Ovary (tissue), 9 donors: ENCODE results near the gene DTWD1. TPM values are rescaled to one million over a fixed set of nuclear protein-coding genes. Genes with fewer than 3 reads are reported as not detected.

Source experiments
- DNase-seq, 5 donors: peaks; one replicate each; pipeline ENCODE4 v3.0.0-alpha.2; 2019 to 2020
- H3K27ac ChIP-seq, 2 donors: fragments of 200-600 bp; one replicate each; pipeline versions ENCODE4 v1.5.1 to v1.8.0; 2019 to 2022
- H3K27me3 ChIP-seq: fragments of 200-600 bp; one replicate; pipeline ENCODE4 v1.8.0; 2022
- H3K36me3 ChIP-seq: fragments of 200-600 bp; sonication (generic); one replicate; pipeline ENCODE4 v1.5.1; 2019
- H3K4me1 ChIP-seq: one replicate; pipeline ENCODE4 v1.8.1; 2013; ENCODE audit warnings: mild to moderate bottlenecking, moderate library complexity; ENCODE audit not compliant: insufficient read depth
- H3K4me3 ChIP-seq: fragments of 200-600 bp; sonication (generic); one replicate; pipeline ENCODE4 v1.5.1; 2017
- H3K9me3 ChIP-seq, 2 donors: fragments of 200-600 bp in 1 of 2; sonication (generic) in 1 of 2; one replicate each; pipeline versions ENCODE4 v1.5.1 to v1.8.1; 2013 to 2019; ENCODE audit warnings: mild to moderate bottlenecking in 1 of 2, moderate library complexity in 1 of 2
- CTCF ChIP-seq, 3 donors: fragments of 450-650 bp in 2 of 3; fragments of 200-600 bp in 1 of 3; IDR thresholded peaks; one replicate each; pipeline versions ENCODE4 v1.5.1 to v1.8.0; 2016 to 2022; ENCODE audit warnings: antibody characterized with exemption in 3 of 3, mild to moderate bottlenecking in 1 of 3
- EP300 ChIP-seq: sonication (generic); formaldehyde crosslinking; IDR thresholded peaks from one replicate; pipeline ENCODE4 v1.6.1; 2017; ENCODE audit warnings: antibody characterized with exemption
- POLR2A ChIP-seq: fragments of 450-650 bp; IDR thresholded peaks from one replicate; pipeline ENCODE4 v1.6.1; 2017; ENCODE audit warnings: antibody characterized with exemption, mild to moderate bottlenecking, moderate library complexity
- WGBS, 3 donors: extraction: QIAGEN DNeasy Blood & Tissue Kit in 1 of 3; methylation state at CpG; one replicate each; pipeline versions ENCODE4 v1.1.5 to v1.1.7; 2013 to 2017; 5-methylcytosine and 5-hydroxymethylcytosine counted together
- intact Hi-C, 4 donors: fragments of 100-400 bp; cut with DNase I; formaldehyde crosslinking; loops; one replicate each; pipeline versions ENCODE4 v1.11.0 to v1.15.1; 2022 to 2023
- polyA plus RNA-seq, 2 donors: library from polyadenylated mRNA; stranded (reverse); fragments of 200-250 nt in 1 of 2; fragments of 350-450 nt in 1 of 2; fragmentation: Illumina TruSeq in 1 of 2; extraction: RNeasy Lipid Tissue Mini Kit (QIAGEN cat#74804) in 1 of 2; gene quantifications; one replicate each; pipeline ENCODE4 v1.2.3, GENCODE V29; 2013 to 2014
- total RNA-seq, 7 donors: library from RNA; depleted of rRNA in 2 of 7; stranded (reverse); fragments of >200 nt in 2 of 7; fragmentation: NEBNext Ultra II Directional in 3 of 7; extraction: Animal tissue kit (Norgen Biotek cat#: 25700) in 3 of 7; gene quantifications; one replicate each; pipeline versions ENCODE4 v1.1.0 to v1.2.4, GENCODE V29; 2016 to 2023
- donor health status: DM: no; HTN: no; CAD: no; lungs with moderate emphysema.
- donor health status: DM: no; HTN: no; CAD: no.
- donor health status: Bipolar disorder and iron deficiency.
- donor health status: DM: yes; HTN: yes; CAD: no.
- donor health status: DM: no; HTN: no; CAD: no.
- donor health status: DM: yes; HTN: yes; CAD: no.

Gene DTWD1
- total and polyA plus RNA-seq, 9 donors: 18.5 to 55.9 (median 40.1) TPM

DNA sequence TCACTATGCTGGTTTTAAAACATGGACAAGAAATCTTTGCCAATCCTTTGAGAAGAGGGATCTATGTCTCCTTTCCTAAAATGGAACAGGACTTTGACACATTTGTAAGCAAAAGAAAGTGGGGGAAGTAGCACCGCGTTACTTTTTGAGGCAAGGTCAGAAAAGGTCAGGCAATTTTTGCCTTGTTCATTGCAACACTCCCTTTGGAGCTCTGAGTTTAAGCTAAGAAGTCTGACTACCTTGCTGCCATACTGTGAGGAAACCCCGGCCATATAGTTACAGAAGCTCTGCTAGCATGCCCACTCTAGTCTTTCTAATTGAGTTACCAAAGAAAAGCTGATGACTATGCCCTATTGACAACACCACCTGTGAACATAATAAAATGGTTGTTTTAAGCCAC lies 1.6 kb upstream of the DTWD1 start:
- no peaks in the 10 kb centered on the region for H3K36me3 ChIP-seq
- peak overlapping the region in 1 of 2 donors; percentile 77 for H3K27ac ChIP-seq
- intact Hi-C loops: no loop called here
- no peaks in the 10 kb centered on the region for H3K9me3 ChIP-seq
- H3K4me3 ChIP-seq: peak overlapping the region; percentile 81
- H3K4me1 ChIP-seq: peaks cover 6% of the 10 kb centered on the region
- TF ChIP-seq CTCF (IDR thresholded peaks at IDR 0.05) (no peak), POLR2A (no peak), EP300 (no peak)
- no peak for DNase-seq
- 80 to 95% (median 83%) methylated on average over 3 of the region's 3 CpGs for WGBS, 3 donors
- H3K27me3 ChIP-seq: no peaks in the 10 kb centered on the region

GRCh38 chr15:49620199-49620598 lies 649 bp upstream of the DTWD1 start:
- Histone ChIP-seq H3K9me3 (no peaks in the 10 kb centered on the region), H3K4me1 (peaks cover 6% of the 10 kb centered on the region), H3K4me3 (peak overlapping the region; percentile 81), H3K36me3 (no peaks in the 10 kb centered on the region), H3K27me3 (no peaks in the 10 kb centered on the region), H3K27ac (peak overlapping the region; percentile 4 to 77)
- TF ChIP-seq CTCF (IDR thresholded peaks at IDR 0.05): peak in 2 of 3 donors; percentile 12 to 25
- TF ChIP-seq POLR2A: no peak
- WGBS, 3 donors: 1% methylated on average over 6 of the region's 6 CpGs
- intact Hi-C loops: loop anchor here in 2 of 4 donors (5.0 kb wide), 1 partner anchor 282 kb away; no protein-coding TSS in a partner anchor
- DNase-seq: peak in 1 of 5 donors; percentile 33

DNA sequence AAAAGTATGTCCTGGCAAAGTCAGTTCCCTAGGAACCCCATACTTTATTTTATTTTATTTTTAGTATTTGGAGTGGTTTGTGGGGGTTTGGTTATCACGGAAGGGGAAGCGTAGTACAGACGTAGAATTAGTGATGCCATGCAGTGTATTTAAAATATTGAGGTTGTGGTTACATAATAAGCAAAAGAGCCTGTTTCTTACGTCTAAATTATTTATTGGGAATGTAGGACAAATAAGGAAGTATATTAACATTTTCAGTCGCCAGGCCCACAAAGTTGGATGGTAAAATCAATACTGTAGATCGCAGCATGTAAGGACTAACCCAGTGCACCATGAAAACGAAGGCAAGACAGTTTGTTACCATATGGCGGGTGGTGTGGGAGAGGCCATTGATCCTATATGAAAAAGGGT lies 558 bp downstream of the DTWD1 start:
- WGBS, 3 donors: 6 to 9% (median 9%) methylated on average over 8 of the region's 8 CpGs
- Histone ChIP-seq H3K36me3 (no peaks in the 10 kb centered on the region), H3K27me3 (no peaks in the 10 kb centered on the region), H3K4me3 (peak overlapping the region; percentile 81), H3K27ac (peak overlapping the region; percentile 57 to 77), H3K9me3 (peaks cover 0 to 3% of the 10 kb centered on the region in 2 donors), H3K4me1 (peaks cover 6% of the 10 kb centered on the region)
- intact Hi-C loops: loop anchor here in 2 of 4 donors (5.0 kb wide), 1 partner anchor 281 kb away; no protein-coding TSS in a partner anchor
- TF ChIP-seq EP300 (no peak), CTCF (IDR thresholded peaks at IDR 0.05) (no peak), POLR2A (no peak)
- DNase-seq: no peak

DNA sequence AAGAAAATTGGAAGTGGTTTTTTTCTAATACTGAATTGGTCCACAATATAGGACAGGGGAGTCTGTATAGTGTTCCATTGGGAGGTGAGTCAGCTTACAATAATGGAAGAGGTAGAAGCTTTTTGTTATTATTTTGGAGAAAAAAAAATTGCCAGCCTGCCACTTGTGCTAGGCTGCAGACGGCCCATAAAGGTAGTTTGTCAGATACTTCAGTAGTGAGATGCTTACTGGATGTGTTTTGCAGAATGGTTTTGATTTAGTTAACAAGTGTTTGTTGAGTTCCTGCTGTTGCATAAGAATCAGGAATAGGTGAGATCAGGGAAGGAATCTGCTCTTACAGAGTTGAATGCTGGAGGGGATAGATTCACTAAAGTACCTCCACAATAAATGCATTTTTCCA lies 1.0 kb downstream of the DTWD1 start:
- WGBS, 3 donors: 26 to 35% (median 31%) methylated on average over 1 of the region's 1 CpG

More for the DNA sequence above, 1.0 kb downstream of the DTWD1 start:
- Histone ChIP-seq H3K4me3 (peak overlapping the region; percentile 81), H3K4me1 (peaks cover 6% of the 10 kb centered on the region), H3K36me3 (no peaks in the 10 kb centered on the region), H3K27me3 (no peaks in the 10 kb centered on the region), H3K27ac (peak overlapping the region in 1 of 2 donors; percentile 77), H3K9me3 (peaks cover 0 to 3% of the 10 kb centered on the region in 2 donors)
- DNase-seq: no peak
- TF ChIP-seq POLR2A (no peak), CTCF (IDR thresholded peaks at IDR 0.05) (no peak), EP300 (no peak)
- intact Hi-C loops: loop anchor here in 2 of 4 donors (5.0 kb wide), 1 partner anchor 280 kb away; no protein-coding TSS in a partner anchor
